ENCODE data around the gene LRMDA. TPM values are rescaled to one million over a fixed set of nuclear protein-coding genes. Genes with fewer than 3 reads are reported as not detected.
A peak's percentile ranks its signal among the peaks of the same experiment; 100 is the strongest.

LRMDA gene
- total and polyA plus RNA-seq, 2 donors from 2014 or later, result 23.2 to 48.6 TPM

DNA sequence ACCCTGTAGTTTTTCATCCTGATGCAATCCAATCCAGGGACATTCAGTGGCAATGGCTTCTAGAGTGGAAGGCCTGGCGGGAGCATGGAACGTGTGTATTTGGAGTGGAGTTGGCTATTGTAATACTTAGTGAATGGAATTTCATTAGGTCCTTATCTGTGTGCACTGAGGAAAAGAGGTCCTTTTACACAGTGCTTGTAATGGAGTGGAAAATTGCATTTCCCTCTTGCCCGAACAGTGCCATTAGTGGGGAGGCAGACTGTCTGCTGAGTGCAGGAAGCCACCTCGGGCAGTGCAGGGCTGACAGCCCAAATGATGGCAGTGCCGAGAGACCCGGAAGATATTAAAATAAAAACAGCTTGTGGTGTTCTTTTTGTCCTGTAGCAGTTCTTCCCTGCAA is 786.6 kb downstream of the LRMDA start:
- no peaks in the 10 kb centered on the region for H3K9me3 ChIP-seq (ENCODE audit: control insufficient read depth in 2 of 3, insufficient read depth in 1 of 3, low read length in 3 of 3)
- no peaks in the 10 kb centered on the region for H3K36me3 ChIP-seq (ENCODE audit: control insufficient read depth in 2 of 3, insufficient read depth in 3 of 3, low read length in 3 of 3)
- no peaks in the 10 kb centered on the region for H3K4me1 ChIP-seq (ENCODE audit: control insufficient read depth in 2 of 3, insufficient read depth in 2 of 3, low read depth in 1 of 3, low read length in 3 of 3)
- H3K9ac ChIP-seq (ENCODE audit: low read length in 3 of 3), result no peak overlapping the region
- TF ChIP-seq, protein P1, sequence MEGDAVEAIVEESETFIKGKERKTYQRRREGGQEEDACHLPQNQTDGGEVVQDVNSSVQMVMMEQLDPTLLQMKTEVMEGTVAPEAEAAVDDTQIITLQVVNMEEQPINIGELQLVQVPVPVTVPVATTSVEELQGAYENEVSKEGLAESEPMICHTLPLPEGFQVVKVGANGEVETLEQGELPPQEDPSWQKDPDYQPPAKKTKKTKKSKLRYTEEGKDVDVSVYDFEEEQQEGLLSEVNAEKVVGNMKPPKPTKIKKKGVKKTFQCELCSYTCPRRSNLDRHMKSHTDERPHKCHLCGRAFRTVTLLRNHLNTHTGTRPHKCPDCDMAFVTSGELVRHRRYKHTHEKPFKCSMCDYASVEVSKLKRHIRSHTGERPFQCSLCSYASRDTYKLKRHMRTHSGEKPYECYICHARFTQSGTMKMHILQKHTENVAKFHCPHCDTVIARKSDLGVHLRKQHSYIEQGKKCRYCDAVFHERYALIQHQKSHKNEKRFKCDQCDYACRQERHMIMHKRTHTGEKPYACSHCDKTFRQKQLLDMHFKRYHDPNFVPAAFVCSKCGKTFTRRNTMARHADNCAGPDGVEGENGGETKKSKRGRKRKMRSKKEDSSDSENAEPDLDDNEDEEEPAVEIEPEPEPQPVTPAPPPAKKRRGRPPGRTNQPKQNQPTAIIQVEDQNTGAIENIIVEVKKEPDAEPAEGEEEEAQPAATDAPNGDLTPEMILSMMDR (IDR thresholded peaks at IDR 0.05; ENCODE audit: borderline replicate concordance, extremely low read depth, insufficient read depth), result no peak
- intact Hi-C loops (cut with DNase I), result no loop called here
- no peaks in the 10 kb centered on the region for H3K27me3 ChIP-seq (ENCODE audit: control insufficient read depth, insufficient read depth, low read length)
- H3K27ac ChIP-seq (ENCODE audit: low read depth in 2 of 2, low read length in 2 of 2), result no peak overlapping the region
- H3K4me3 ChIP-seq (ENCODE audit: low read length in 3 of 3), result no peak overlapping the region
- FAIRE-seq (no peak), DNase-seq (peak in 1 of 5 donors; percentile 41)

DNA sequence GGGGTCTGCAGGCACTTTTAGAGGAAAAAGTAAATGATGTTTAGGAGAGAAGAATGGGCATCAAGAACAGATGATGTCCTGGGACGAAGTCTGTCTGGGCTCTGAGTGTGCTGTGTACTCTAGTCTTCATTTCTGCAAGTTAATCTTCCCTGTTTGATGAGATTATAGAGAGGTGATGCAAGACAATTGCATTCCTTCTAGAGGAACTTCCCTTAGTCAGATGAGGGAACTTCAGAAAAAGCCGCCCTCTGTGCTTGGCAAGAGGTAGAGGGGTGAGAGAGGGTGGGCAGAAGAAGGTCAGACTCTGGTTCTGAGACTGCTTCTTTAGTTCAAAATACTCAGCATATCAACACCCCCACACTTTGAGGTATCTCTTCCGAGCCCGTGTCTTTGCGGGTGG is 797.9 kb downstream of the LRMDA start:
- H3K9me3 ChIP-seq (ENCODE audit: control insufficient read depth in 2 of 3, insufficient read depth in 1 of 3, low read length in 3 of 3), result no peaks in the 10 kb centered on the region
- H3K4me1 ChIP-seq (ENCODE audit: control insufficient read depth in 2 of 3, insufficient read depth in 2 of 3, low read depth in 1 of 3, low read length in 3 of 3), result peaks cover 0 to 4% (median 0%) of the 10 kb centered on the region in 3 donors
- H3K4me3 ChIP-seq (ENCODE audit: low read length in 3 of 3), result no peak overlapping the region
- H3K36me3 ChIP-seq (ENCODE audit: control insufficient read depth in 2 of 3, insufficient read depth in 3 of 3, low read length in 3 of 3), result no peaks in the 10 kb centered on the region
- H3K27me3 ChIP-seq (ENCODE audit: control insufficient read depth, insufficient read depth, low read length), result no peaks in the 10 kb centered on the region
- H3K27ac ChIP-seq (ENCODE audit: low read depth in 2 of 2, low read length in 2 of 2), result no peak overlapping the region
- TF ChIP-seq, protein P1 (IDR thresholded peaks at IDR 0.05; ENCODE audit: borderline replicate concordance, extremely low read depth, insufficient read depth), result no peak
- no peak overlapping the region for H3K9ac ChIP-seq (ENCODE audit: low read length in 3 of 3)
- FAIRE-seq (no peak), DNase-seq (no peak)
- intact Hi-C loops (cut with DNase I), result no loop called here

DNA sequence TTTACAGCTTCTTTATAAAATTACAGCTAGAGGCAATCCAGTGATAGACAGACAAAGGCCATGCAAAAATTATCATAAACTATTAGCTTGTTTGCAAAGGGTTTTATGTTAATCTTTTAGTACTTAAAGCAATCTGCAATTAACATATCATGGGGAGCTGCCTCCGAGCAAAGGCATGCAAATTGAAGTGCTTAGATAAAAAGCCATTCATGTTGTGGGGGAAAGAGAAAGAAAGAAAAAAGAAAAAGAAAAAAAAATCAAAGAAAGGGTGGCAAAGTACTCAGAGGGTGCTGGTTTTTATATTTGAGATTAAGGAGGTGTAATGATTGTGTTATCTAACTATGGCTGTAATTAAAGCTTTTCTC is 799.5 kb downstream of the LRMDA start:
- peaks cover under 1 to 5% (median 4%) of the 10 kb centered on the region in 3 donors for H3K4me1 ChIP-seq (ENCODE audit: control insufficient read depth in 2 of 3, insufficient read depth in 2 of 3, low read depth in 1 of 3, low read length in 3 of 3)
- no peaks in the 10 kb centered on the region for H3K27me3 ChIP-seq (ENCODE audit: control insufficient read depth, insufficient read depth, low read length)
- TF ChIP-seq, protein P1 (IDR thresholded peaks at IDR 0.05; ENCODE audit: borderline replicate concordance, extremely low read depth, insufficient read depth), result no peak
- FAIRE-seq, result no peak
- no peak overlapping the region for H3K27ac ChIP-seq (ENCODE audit: low read depth in 2 of 2, low read length in 2 of 2)
- no peaks in the 10 kb centered on the region for H3K36me3 ChIP-seq (ENCODE audit: control insufficient read depth in 2 of 3, insufficient read depth in 3 of 3, low read length in 3 of 3)
- DNase-seq, result no peak
- no peaks in the 10 kb centered on the region for H3K9me3 ChIP-seq (ENCODE audit: control insufficient read depth in 2 of 3, insufficient read depth in 1 of 3, low read length in 3 of 3)
- no peak overlapping the region for H3K4me3 ChIP-seq (ENCODE audit: low read length in 3 of 3)
- H3K9ac ChIP-seq (ENCODE audit: low read length in 3 of 3), result no peak overlapping the region
- intact Hi-C loops (cut with DNase I), result no loop called here

DNA sequence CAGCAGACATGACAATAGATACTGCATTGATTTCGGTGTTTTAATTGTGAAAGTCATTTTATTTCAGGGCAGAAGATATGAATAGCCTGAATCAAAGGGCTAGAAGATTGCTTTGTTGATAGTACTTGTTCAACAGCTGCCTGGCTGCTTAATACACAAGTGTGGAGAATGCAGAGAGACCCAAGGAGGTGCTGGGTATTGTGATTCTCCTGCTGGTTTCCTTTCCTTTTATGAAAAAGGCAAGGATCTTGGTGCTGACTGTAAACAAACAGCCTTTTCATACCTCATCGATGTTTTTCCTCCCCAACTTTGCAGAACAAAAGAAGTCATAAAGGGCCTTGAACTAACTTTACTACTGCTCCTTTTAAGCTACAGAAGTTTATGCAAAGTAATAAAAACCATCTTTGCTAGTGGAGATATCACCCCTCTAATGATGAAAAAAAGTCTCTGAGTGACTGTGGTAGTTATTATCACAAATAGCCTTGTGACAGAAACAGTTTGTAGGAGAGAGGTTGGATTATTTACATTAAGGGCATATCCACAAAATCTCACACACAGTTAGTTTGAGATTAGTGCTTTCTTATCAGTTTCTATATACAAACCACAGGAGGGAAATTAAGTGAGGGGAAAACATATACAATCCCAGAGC is 800.0 kb downstream of the LRMDA start:
- H3K4me3 ChIP-seq (ENCODE audit: low read length in 3 of 3), result no peak overlapping the region
- no peak overlapping the region for H3K9ac ChIP-seq (ENCODE audit: low read length in 3 of 3)
- TF ChIP-seq, protein P1 (IDR thresholded peaks at IDR 0.05; ENCODE audit: borderline replicate concordance, extremely low read depth, insufficient read depth), result no peak
- H3K27me3 ChIP-seq (ENCODE audit: control insufficient read depth, insufficient read depth, low read length), result no peaks in the 10 kb centered on the region
- H3K9me3 ChIP-seq (ENCODE audit: control insufficient read depth in 2 of 3, insufficient read depth in 1 of 3, low read length in 3 of 3), result no peaks in the 10 kb centered on the region
- no peaks in the 10 kb centered on the region for H3K36me3 ChIP-seq (ENCODE audit: control insufficient read depth in 2 of 3, insufficient read depth in 3 of 3, low read length in 3 of 3)
- DNase-seq (no peak), FAIRE-seq (no peak)
- intact Hi-C loops (cut with DNase I), result no loop called here
- no peak overlapping the region for H3K27ac ChIP-seq (ENCODE audit: low read depth in 2 of 2, low read length in 2 of 2)
- H3K4me1 ChIP-seq (ENCODE audit: control insufficient read depth in 2 of 3, insufficient read depth in 2 of 3, low read depth in 1 of 3, low read length in 3 of 3), result peaks cover 4 to 10% (median 5%) of the 10 kb centered on the region in 3 donors
